H1 (cell line): ENCODE results near the gene P4HA3.

Experiments
- CHD7 ChIP-seq: fragments of 300-600 bp; sonication (generic); IDR thresholded peaks from 2 replicates; pipeline ENCODE4 v1.7.1; 2012; ENCODE audit warnings: low read length, moderate library complexity, mild to moderate bottlenecking, inconsistent platforms; ENCODE audit not compliant: insufficient replicate concordance
- CREB1 ChIP-seq: IDR thresholded peaks from 2 replicates; pipeline ENCODE4 v1.6.1; 2012; ENCODE audit warnings: inconsistent platforms
- CTCF ChIP-seq, 3 experiments: IDR thresholded peaks; 1 replicate in 2 of 3; 2 replicates in 1 of 3; pipeline versions ENCODE4 v1.5.1 to v1.6.1; 2011; ENCODE audit warnings: low read length in 3 of 3, mild to moderate bottlenecking in 3 of 3, inconsistent platforms in 2 of 3, low read depth in 1 of 3, moderate library complexity in 1 of 3; ENCODE audit not compliant: insufficient read depth in 1 of 3; ENCODE audit errors: control extremely low read depth in 1 of 3
- E2F6 ChIP-seq: IDR thresholded peaks from 2 replicates; pipeline ENCODE4 v1.6.1; 2012; ENCODE audit warnings: inconsistent platforms
- EP300 ChIP-seq, 2 experiments: IDR thresholded peaks; 1 replicate in 1 of 2; 2 replicates in 1 of 2; pipeline ENCODE4 v1.6.1; 2011 to 2012; ENCODE audit warnings: low read depth in 2 of 2, low read length in 2 of 2, mild to moderate bottlenecking in 2 of 2, borderline replicate concordance in 1 of 2, inconsistent platforms in 1 of 2, moderate library complexity in 1 of 2
- GTF2F1 ChIP-seq: IDR thresholded peaks from 2 replicates; pipeline ENCODE4 v1.6.1; 2012; ENCODE audit warnings: low read depth, low read length, improper control_type of control experiment, borderline replicate concordance
- HDAC2 ChIP-seq, 2 experiments: fragments of 300-600 bp in 1 of 2; sonication (generic) in 1 of 2; IDR thresholded peaks; 2 replicates each; pipeline ENCODE4 v1.6.1; 2011 to 2012; ENCODE audit warnings: low read depth in 2 of 2, low read length in 2 of 2, mild to moderate bottlenecking in 2 of 2, moderate library complexity in 2 of 2, borderline replicate concordance in 1 of 2, inconsistent platforms in 1 of 2
- MAX ChIP-seq: IDR thresholded peaks from 2 replicates; pipeline ENCODE4 v1.6.1; 2012; ENCODE audit warnings: inconsistent platforms
- POLR2A ChIP-seq, 2 experiments: IDR thresholded peaks; 1 replicate in 1 of 2; 2 replicates in 1 of 2; pipeline ENCODE4 v1.6.1; 2011; ENCODE audit warnings: low read depth in 2 of 2, low read length in 2 of 2, mild to moderate bottlenecking in 2 of 2; ENCODE audit errors: control extremely low read depth in 1 of 2
- POLR2AphosphoS5 ChIP-seq: IDR thresholded peaks from 2 replicates; pipeline ENCODE4 v1.6.1; 2011; ENCODE audit warnings: low read depth, low read length
- POU5F1 ChIP-seq: IDR thresholded peaks from 2 replicates; pipeline ENCODE4 v1.6.1; 2011; ENCODE audit warnings: low read depth, mild to moderate bottlenecking, low read length, moderate library complexity
- RAD21 ChIP-seq, 2 experiments: IDR thresholded peaks in 1 of 2; conservative IDR thresholded peaks in 1 of 2; 2 replicates each; pipeline ENCODE4 v1.6.1; 2011; ENCODE audit warnings: low read depth in 2 of 2, low read length in 2 of 2, improper control_type of control experiment in 1 of 2, inconsistent platforms in 1 of 2, mild to moderate bottlenecking in 1 of 2, moderate library complexity in 1 of 2
- RXRA ChIP-seq: IDR thresholded peaks from 2 replicates; pipeline ENCODE4 v1.6.1; 2011; ENCODE audit warnings: low read depth, mild to moderate bottlenecking, low read length, moderate library complexity; ENCODE audit not compliant: insufficient read depth
- USF2 ChIP-seq: IDR thresholded peaks from 2 replicates; pipeline ENCODE4 v1.6.1; 2011; ENCODE audit warnings: low read length, improper control_type of control experiment

GRCh38 chr11:74297484-74297883, 14.0 kb downstream of the P4HA3 start:
- TF ChIP-seq CTCF (IDR thresholded peaks at IDR 0.05; ENCODE audit: control extremely low read depth in 1 of 3, insufficient read depth in 1 of 3, low read depth in 1 of 3, low read length in 3 of 3), result no peak
- no peak for TF ChIP-seq RAD21 (IDR thresholded peaks at IDR 0.05 in 1 of 2, conservative IDR thresholded peaks at IDR 0.05 in 1 of 2; ENCODE audit: low read depth in 2 of 2, low read length in 2 of 2)
- TF ChIP-seq RXRA, result no peak
- no peak for TF ChIP-seq POLR2A (IDR thresholded peaks at IDR 0.05; ENCODE audit: control extremely low read depth in 1 of 2, low read depth in 2 of 2, low read length in 2 of 2)
- no peak for TF ChIP-seq POU5F1
- no peak for TF ChIP-seq POLR2AphosphoS5
- TF ChIP-seq EP300 (IDR thresholded peaks at IDR 0.05; ENCODE audit: borderline replicate concordance in 1 of 2, low read depth in 2 of 2, low read length in 2 of 2), result no peak
- no peak for TF ChIP-seq USF2
- no peak for TF ChIP-seq CREB1
- TF ChIP-seq CHD7, result no peak
- no peak for TF ChIP-seq GTF2F1
- TF ChIP-seq HDAC2 (IDR thresholded peaks at IDR 0.05; ENCODE audit: borderline replicate concordance in 1 of 2, low read depth in 2 of 2, low read length in 2 of 2), result no peak
- no peak for TF ChIP-seq MAX
- no peak for TF ChIP-seq E2F6
